HG02973 (cell line): Measurements from ENCODE around the gene KRTAP10-4.
"Not testable (repeated sequence)": the region's sequence is repeated elsewhere in the genome, so short reads cannot be mapped to it uniquely, and the experiment has no call there.

Source experiments
- ATAC-seq: cut with Tn5 transposase; IDR thresholded peaks from one replicate; pipeline ENCODE4 v1.9.1; 2021; ENCODE audit warnings: moderate library complexity; ENCODE audit not compliant: unreplicated experiment

KRTAP10-4 gene

GRCh38 chr21:44556879-44557278 is 16.6 kb upstream of the KRTAP10-4 start:
- no peak for ATAC-seq

- ATAC-seq: no peak
Observed at GRCh38 chr21:44557491-44558328, 15.8 kb upstream of the KRTAP10-4 start.

- not testable (repeated sequence) for ATAC-seq
Observed at GRCh38 chr21:44558329-44558675, 15.2 kb upstream of the KRTAP10-4 start.

- no peak for ATAC-seq
Observed at GRCh38 chr21:44558695-44559094, 14.8 kb upstream of the KRTAP10-4 start, which contains the start of gene KRTAP10-3. Gene KRTAP10-3, minus strand, starts transcription at chr21:44558795. Its CDS starts 80 bp downstream, at chr21:44558715.

- ATAC-seq: no peak
Observed at GRCh38 chr21:44564099-44564498, 9.4 kb upstream of the KRTAP10-4 start.

- ATAC-seq: no peak
Observed at GRCh38 chr21:44564886-44565598, 8.5 kb upstream of the KRTAP10-4 start.

GRCh38 chr21:44566403-44566802 is 7.1 kb upstream of the KRTAP10-4 start:
- ATAC-seq: no peak

GRCh38 chr21:44567481-44568171 is 5.9 kb upstream of the KRTAP10-4 start:
- ATAC-seq: no peak

GRCh38 chr21:44568261-44568660 is 5.3 kb upstream of the KRTAP10-4 start:
- no peak for ATAC-seq

GRCh38 chr21:44568667-44569556 is 4.6 kb upstream of the KRTAP10-4 start:
- no peak for ATAC-seq

GRCh38 chr21:44569861-44570517 is 3.5 kb upstream of the KRTAP10-4 start:
- ATAC-seq: no peak

GRCh38 chr21:44571296-44571695 is 2.2 kb upstream of the KRTAP10-4 start:
- ATAC-seq: no peak

- ATAC-seq: no peak
Observed at GRCh38 chr21:44571844-44572782, 1.4 kb upstream of the KRTAP10-4 start.

GRCh38 chr21:44572959-44573583 is 458 bp upstream of the KRTAP10-4 start:
- ATAC-seq: no peak

- no peak for ATAC-seq
Observed at GRCh38 chr21:44574457-44575306, 1.2 kb downstream of the KRTAP10-4 start.

- no peak for ATAC-seq
Observed at GRCh38 chr21:44575307-44576024, 1.9 kb downstream of the KRTAP10-4 start.

GRCh38 chr21:44576025-44576420 is 2.5 kb downstream of the KRTAP10-4 start:
- ATAC-seq: no peak
